ENCODE results near the gene AZU1. TPM values are rescaled to one million over a fixed set of nuclear protein-coding genes. Genes with fewer than 3 reads are reported as not detected.

The AZU1 gene
- total RNA-seq, 2 donors from 2014 or later = 1.1 TPM; not detected in 1

DNA sequence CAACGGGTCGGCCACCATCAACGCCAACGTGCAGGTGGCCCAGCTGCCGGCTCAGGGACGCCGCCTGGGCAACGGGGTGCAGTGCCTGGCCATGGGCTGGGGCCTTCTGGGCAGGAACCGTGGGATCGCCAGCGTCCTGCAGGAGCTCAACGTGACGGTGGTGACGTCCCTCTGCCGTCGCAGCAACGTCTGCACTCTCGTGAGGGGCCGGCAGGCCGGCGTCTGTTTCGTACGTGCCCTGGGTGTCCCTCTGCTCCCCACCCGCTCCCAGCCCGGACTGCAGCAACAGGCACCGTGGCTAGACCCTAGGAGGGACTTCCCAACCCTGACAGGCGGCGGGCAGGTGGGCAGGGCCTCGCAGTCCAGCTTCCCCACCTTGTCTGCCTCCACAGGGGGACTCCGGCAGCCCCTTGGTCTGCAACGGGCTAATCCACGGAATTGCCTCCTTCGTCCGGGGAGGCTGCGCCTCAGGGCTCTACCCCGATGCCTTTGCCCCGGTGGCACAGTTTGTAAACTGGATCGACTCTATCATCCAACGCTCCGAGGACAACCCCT is 28.0 kb downstream of the AZU1 start:
- Histone ChIP-seq H3K27me3 (replicated peaks; ENCODE audit: insufficient read depth) (peaks cover 7% of the 10 kb centered on the region), H3K4me1 (ENCODE audit: control insufficient read depth in 1 of 2, low read depth in 2 of 2) (peaks cover 0 to 5% of the 10 kb centered on the region in 2 donors), H3K9me3 (no peaks in the 10 kb centered on the region), H3K27ac (no peak overlapping the region), H3K36me3 (no peaks in the 10 kb centered on the region), H3K4me3 (no peak overlapping the region)
- TF ChIP-seq, protein P1, sequence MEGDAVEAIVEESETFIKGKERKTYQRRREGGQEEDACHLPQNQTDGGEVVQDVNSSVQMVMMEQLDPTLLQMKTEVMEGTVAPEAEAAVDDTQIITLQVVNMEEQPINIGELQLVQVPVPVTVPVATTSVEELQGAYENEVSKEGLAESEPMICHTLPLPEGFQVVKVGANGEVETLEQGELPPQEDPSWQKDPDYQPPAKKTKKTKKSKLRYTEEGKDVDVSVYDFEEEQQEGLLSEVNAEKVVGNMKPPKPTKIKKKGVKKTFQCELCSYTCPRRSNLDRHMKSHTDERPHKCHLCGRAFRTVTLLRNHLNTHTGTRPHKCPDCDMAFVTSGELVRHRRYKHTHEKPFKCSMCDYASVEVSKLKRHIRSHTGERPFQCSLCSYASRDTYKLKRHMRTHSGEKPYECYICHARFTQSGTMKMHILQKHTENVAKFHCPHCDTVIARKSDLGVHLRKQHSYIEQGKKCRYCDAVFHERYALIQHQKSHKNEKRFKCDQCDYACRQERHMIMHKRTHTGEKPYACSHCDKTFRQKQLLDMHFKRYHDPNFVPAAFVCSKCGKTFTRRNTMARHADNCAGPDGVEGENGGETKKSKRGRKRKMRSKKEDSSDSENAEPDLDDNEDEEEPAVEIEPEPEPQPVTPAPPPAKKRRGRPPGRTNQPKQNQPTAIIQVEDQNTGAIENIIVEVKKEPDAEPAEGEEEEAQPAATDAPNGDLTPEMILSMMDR (IDR thresholded peaks at IDR 0.05) = no peak
- ATAC-seq (ENCODE audit: insufficient number of reproducible peaks, low FRiP score, low read depth) (no peak), DNase-seq (ENCODE audit: low spot score) (no peak)

DNA sequence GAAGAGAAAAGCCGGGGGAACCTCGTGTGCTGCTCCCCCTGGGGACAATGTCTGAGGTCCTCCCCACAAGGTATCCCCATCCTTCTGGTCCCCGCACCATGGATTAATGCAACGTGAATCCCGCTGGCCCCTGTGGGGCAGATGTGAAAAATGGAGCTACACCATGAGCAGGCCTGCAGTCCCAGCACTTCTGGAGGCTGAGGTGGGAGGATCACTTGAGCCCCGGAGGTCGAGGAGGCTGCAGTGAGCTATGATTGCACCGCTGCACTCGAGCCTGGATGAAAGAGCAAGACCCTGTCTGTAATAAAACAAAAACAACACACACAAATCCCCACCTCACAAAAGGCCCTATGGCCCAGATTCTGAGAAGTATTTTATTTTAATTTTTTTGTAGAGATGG is 30.6 kb downstream of the AZU1 start:
- ATAC-seq (ENCODE audit: insufficient number of reproducible peaks, low FRiP score, low read depth) (no peak), DNase-seq (ENCODE audit: low spot score) (no peak)
- Histone ChIP-seq H3K27me3 (replicated peaks; ENCODE audit: insufficient read depth) (peaks cover 7% of the 10 kb centered on the region), H3K27ac (no peak overlapping the region), H3K9me3 (no peaks in the 10 kb centered on the region), H3K4me3 (no peak overlapping the region), H3K4me1 (ENCODE audit: control insufficient read depth in 1 of 2, low read depth in 2 of 2) (peaks cover 0 to 5% of the 10 kb centered on the region in 2 donors), H3K36me3 (no peaks in the 10 kb centered on the region)
- TF ChIP-seq, protein P1 (IDR thresholded peaks at IDR 0.05) = no peak

DNA sequence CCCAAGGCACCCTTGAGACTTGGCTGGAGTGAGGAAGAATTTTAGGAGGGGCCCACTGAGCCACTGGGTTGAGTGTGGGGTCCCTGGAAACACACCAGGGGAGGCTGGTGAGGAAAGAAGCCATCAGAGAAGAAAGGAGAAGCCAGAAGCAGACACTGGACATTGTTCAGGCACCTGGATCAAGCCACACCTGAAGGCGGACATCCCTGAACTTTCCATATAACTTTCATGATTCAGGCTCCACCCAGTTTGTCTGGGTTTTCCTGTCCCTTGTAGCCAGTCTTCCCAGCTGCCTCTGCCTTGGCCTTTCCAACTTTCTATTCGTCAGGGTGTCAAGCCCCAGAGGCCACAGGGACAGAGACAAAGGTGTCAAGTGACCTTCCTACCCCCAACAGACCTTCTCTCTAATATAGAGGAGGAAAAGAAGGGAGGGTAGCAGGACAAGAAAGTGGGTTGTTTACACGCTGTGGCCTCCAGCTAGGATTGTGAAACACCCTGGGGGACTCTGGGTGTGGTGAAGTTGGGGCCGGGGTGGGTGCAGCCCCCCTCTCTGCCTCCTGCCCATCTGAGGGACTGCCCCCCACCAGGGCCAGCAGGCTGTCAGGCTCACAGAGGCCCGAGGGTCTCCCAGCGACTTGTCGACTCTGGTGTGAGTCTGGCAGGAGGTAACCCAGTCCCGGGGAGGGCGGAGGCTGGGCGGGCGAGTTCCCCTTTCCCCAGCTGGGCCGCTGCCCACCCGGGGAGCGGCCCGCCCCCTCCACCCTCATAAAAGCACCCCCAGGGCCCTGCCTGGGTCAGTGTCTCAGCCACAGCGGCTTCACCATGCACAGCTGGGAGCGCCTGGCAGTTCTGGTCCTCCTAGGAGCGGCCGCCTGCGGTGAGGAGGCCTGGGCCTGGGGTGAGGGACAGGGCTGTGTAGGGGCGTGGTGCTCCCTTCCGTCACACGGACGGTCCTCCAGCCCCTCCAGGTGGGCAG is 31.5 kb downstream of the AZU1 start, which contains the start of gene CFD:
CFD (plus strand) TSS at position 797 of the 976 bp plus-strand sequence; CDS start at position 823, 26 bp downstream.
- Histone ChIP-seq H3K36me3 (no peaks in the 10 kb centered on the region), H3K27me3 (replicated peaks; ENCODE audit: insufficient read depth) (peaks cover 7% of the 10 kb centered on the region), H3K9me3 (no peaks in the 10 kb centered on the region), H3K4me1 (ENCODE audit: control insufficient read depth in 1 of 2, low read depth in 2 of 2) (peaks cover 0 to 11% of the 10 kb centered on the region in 2 donors), H3K27ac (peak within 1 kb of the TSS in 1 of 2 donors; percentile 17), H3K4me3 (peak within 1 kb of the TSS; percentile 50)
- TF ChIP-seq, protein P1 (IDR thresholded peaks at IDR 0.05) = no peak
- no peak for DNase-seq (ENCODE audit: low spot score)
- no peak for ATAC-seq (ENCODE audit: insufficient number of reproducible peaks, low FRiP score, low read depth)

DNA sequence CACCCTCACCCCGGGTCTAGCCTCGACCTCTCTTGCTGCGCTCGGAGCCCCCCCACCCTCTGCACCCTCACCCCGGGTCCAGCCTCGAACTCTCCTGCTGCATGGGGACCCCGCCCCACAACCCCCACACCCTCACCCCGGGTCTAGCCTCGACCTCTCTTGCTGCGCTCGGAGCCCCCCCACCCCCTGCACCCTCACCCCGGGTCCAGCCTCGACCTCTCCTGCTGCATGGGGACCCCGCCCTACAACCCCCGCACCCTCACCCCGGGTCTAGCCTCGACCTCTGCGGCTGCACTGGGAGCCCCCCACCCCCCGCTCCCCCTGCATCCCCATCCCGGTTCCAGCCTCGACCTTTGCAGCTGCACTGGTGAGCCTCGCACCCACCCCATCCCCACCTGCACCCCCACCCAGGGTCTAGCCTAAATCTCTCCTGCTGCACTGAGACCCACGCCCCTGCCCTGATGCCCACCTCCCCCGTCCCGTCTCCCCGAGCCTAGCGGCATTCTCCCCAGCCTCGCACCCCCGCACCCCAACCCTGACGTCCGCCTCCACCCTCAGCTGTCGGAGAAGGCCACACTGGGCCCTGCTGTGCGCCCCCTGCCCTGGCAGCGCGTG is 33.6 kb downstream of the AZU1 start:
- TF ChIP-seq, protein P1 (IDR thresholded peaks at IDR 0.05) = no peak
- ATAC-seq (ENCODE audit: insufficient number of reproducible peaks, low FRiP score, low read depth) = no peak
- Histone ChIP-seq H3K4me1 (ENCODE audit: control insufficient read depth in 1 of 2, low read depth in 2 of 2) (peaks cover 0 to 11% of the 10 kb centered on the region in 2 donors), H3K9me3 (no peaks in the 10 kb centered on the region), H3K36me3 (no peaks in the 10 kb centered on the region), H3K27me3 (replicated peaks; ENCODE audit: insufficient read depth) (peaks cover 7% of the 10 kb centered on the region), H3K4me3 (no peak overlapping the region), H3K27ac (no peak overlapping the region)
- DNase-seq (ENCODE audit: low spot score) = no peak
